OCI-LY7 (cell line): ENCODE data around the gene PPP3CA. TPM values are rescaled to one million over a fixed set of nuclear protein-coding genes. Genes with fewer than 3 reads are reported as not detected.

Experiments
- BruUV-seq: library from RNA; stranded (reverse); fragments of 400-500 nt; replicated peaks from 2 replicates; lab custom pipeline; 2021; lab: Mats Ljungman, UMichigan
- CTCF ChIA-PET: fragments of 300-600 bp; sonication (Branson Sonifier 250); formaldehyde crosslinking; loops from one replicate; lab custom pipeline; 2022; ENCODE audit warnings: antibody characterized with exemption; ENCODE audit not compliant: unreplicated experiment; lab: Charles Lee
- POLR2A ChIA-PET: fragments of 300-600 bp; sonication (Branson Sonifier 250); formaldehyde crosslinking; loops from one replicate; lab custom pipeline; 2022; ENCODE audit warnings: antibody characterized with exemption; lab: Charles Lee
- DNase-seq: peaks from one replicate; pipeline ENCODE4 v3.0.0-alpha.2; 2015; ENCODE audit warnings: low spot score
- H2AFZ ChIP-seq: fragments of 200-600 bp; sonication (generic), shearing (Covaris generic); 2 replicates; pipeline ENCODE4 v1.6.1; 2014; ENCODE audit warnings: mild to moderate bottlenecking, antibody characterized with exemption, low read length, moderate library complexity
- H3K27ac ChIP-seq: fragments of 200-600 bp; sonication (generic); 2 replicates; pipeline ENCODE4 v1.5.1; 2014; ENCODE audit warnings: mixed run types, low read depth, mild to moderate bottlenecking, moderate library complexity, low read length, inconsistent platforms; ENCODE audit not compliant: poor library complexity, severe bottlenecking
- H3K36me3 ChIP-seq: fragments of 200-600 bp; sonication (generic); 2 replicates; pipeline ENCODE4 v1.6.1; 2014; ENCODE audit warnings: mild to moderate bottlenecking, antibody characterized with exemption, low read length, moderate library complexity, mixed read lengths; ENCODE audit not compliant: insufficient read depth
- H3K4me1 ChIP-seq: fragments of 200-600 bp; sonication (generic); 2 replicates; pipeline ENCODE4 v1.5.1; 2014; ENCODE audit warnings: mild to moderate bottlenecking, low read length; ENCODE audit not compliant: insufficient read depth, poor library complexity, severe bottlenecking
- H3K4me2 ChIP-seq: fragments of 200-600 bp; sonication (generic); 2 replicates; pipeline ENCODE4 v1.6.1; 2014; ENCODE audit warnings: mild to moderate bottlenecking, low read length
- H3K4me3 ChIP-seq: fragments of 200-600 bp; sonication (generic); 2 replicates; pipeline ENCODE4 v1.5.1; 2014; ENCODE audit warnings: mild to moderate bottlenecking, low read depth, low read length; ENCODE audit not compliant: poor library complexity, severe bottlenecking
- H3K79me2 ChIP-seq: fragments of 200-600 bp; sonication (generic); 2 replicates; pipeline ENCODE4 v1.6.1; 2016; ENCODE audit warnings: low read depth, mild to moderate bottlenecking, low read length, moderate library complexity, mixed read lengths; ENCODE audit not compliant: insufficient read depth
- H3K9me2 ChIP-seq: fragments of 200-600 bp; sonication (generic); 2 replicates; pipeline ENCODE4 v1.6.1; 2016; ENCODE audit warnings: mild to moderate bottlenecking, low read length, mixed read lengths; ENCODE audit not compliant: insufficient read depth
- H3K9me3 ChIP-seq: fragments of 200-600 bp; sonication (generic); 2 replicates; pipeline ENCODE4 v1.6.1; 2014; ENCODE audit warnings: mild to moderate bottlenecking, mixed run types, low read length, mixed read lengths
- H4K20me1 ChIP-seq: fragments of 200-600 bp; sonication (generic); 2 replicates; pipeline ENCODE4 v1.6.1; 2014; ENCODE audit warnings: mild to moderate bottlenecking, antibody characterized with exemption, low read length, moderate library complexity, mixed read lengths; ENCODE audit not compliant: insufficient read depth
- CTCF ChIP-seq: fragments of 200-600 bp; sonication (generic); conservative IDR thresholded peaks from 2 replicates; pipeline ENCODE4 v1.5.1; 2014; ENCODE audit warnings: mild to moderate bottlenecking, antibody characterized with exemption, low read length, moderate library complexity, mixed read lengths
- EZH2phosphoT487 ChIP-seq: fragments of 200-600 bp; sonication (generic); IDR thresholded peaks from 2 replicates; pipeline ENCODE4 v1.6.1; 2018; ENCODE audit warnings: low read depth, borderline replicate concordance, mild to moderate bottlenecking, mixed run types, antibody characterized with exemption, low read length, moderate library complexity, mixed read lengths
- intact Hi-C: fragments of 100-400 bp; cut with micrococcal nuclease; formaldehyde crosslinking; loops from one replicate; pipeline ENCODE4 v1.10.0; 2022; ENCODE audit not compliant: unreplicated experiment
- total RNA-seq, 2 experiments: library from RNA; depleted of rRNA in 1 of 2; stranded (reverse); fragments of >200 nt in 1 of 2; shearing (Covaris generic) in 1 of 2; gene quantifications; 2 replicates each; pipeline ENCODE4 v1.2.3, GENCODE V29; 2014 to 2022

The PPP3CA gene
- total RNA-seq, 2 experiments from 2014 or later, result 9.2 to 13.6 TPM

GRCh38 chr4:101218346-101218745 is 129.0 kb downstream of the PPP3CA start:
- no peaks in the 10 kb centered on the region for H3K36me3 ChIP-seq
- CTCF ChIA-PET, result no interaction called here
- H3K4me3 ChIP-seq, result no peak overlapping the region
- no peak overlapping the region for H3K27ac ChIP-seq
- H2AFZ ChIP-seq, result no peak overlapping the region
- no peak for DNase-seq
- peaks cover 13% of the 10 kb centered on the region for H4K20me1 ChIP-seq
- no peaks in the 10 kb centered on the region for H3K9me3 ChIP-seq
- no peaks in the 10 kb centered on the region for H3K79me2 ChIP-seq
- TF ChIP-seq CTCF (no peak), EZH2phosphoT487 (no peak)
- POLR2A ChIA-PET, result interaction anchor here (0.6 kb wide), 1 partner anchor 174 kb away, joined by 3 read pairs; no protein-coding TSS in a partner anchor
- H3K4me2 ChIP-seq, result no peak overlapping the region
- intact Hi-C loops, result no loop called here
- H3K9me2 ChIP-seq, result no peaks in the 10 kb centered on the region
- BruUV-seq, result no TSS peak
- no peaks in the 10 kb centered on the region for H3K4me1 ChIP-seq

GRCh38 chr4:101217353-101218031 is 129.8 kb downstream of the PPP3CA start:
- Histone ChIP-seq H3K36me3 (no peaks in the 10 kb centered on the region), H3K4me3 (no peak overlapping the region), H3K4me1 (no peaks in the 10 kb centered on the region), H3K79me2 (no peaks in the 10 kb centered on the region), H3K27ac (no peak overlapping the region), H2AFZ (no peak overlapping the region), H3K9me2 (no peaks in the 10 kb centered on the region), H3K9me3 (no peaks in the 10 kb centered on the region), H4K20me1 (peaks cover 13% of the 10 kb centered on the region), H3K4me2 (no peak overlapping the region)
- no TSS peak for BruUV-seq
- no peak for DNase-seq
- intact Hi-C loops, result no loop called here
- ChIA-PET CTCF (no interaction called here), POLR2A (interaction anchor here (0.5 kb wide), 1 partner anchor 188 kb away, joined by 3 read pairs; no protein-coding TSS in a partner anchor)
- TF ChIP-seq CTCF, result no peak
- TF ChIP-seq EZH2phosphoT487, result no peak

- ChIA-PET POLR2A (no interaction called here), CTCF (no interaction called here)
- H3K9me3 ChIP-seq, result no peaks in the 10 kb centered on the region
- H3K4me3 ChIP-seq, result no peak overlapping the region
- no peak overlapping the region for H2AFZ ChIP-seq
- TF ChIP-seq EZH2phosphoT487 (no peak), CTCF (no peak)
- H3K79me2 ChIP-seq, result no peaks in the 10 kb centered on the region
- no peaks in the 10 kb centered on the region for H4K20me1 ChIP-seq
- H3K36me3 ChIP-seq, result no peaks in the 10 kb centered on the region
- H3K9me2 ChIP-seq, result no peaks in the 10 kb centered on the region
- H3K4me1 ChIP-seq, result no peaks in the 10 kb centered on the region
- no peak overlapping the region for H3K4me2 ChIP-seq
- no peak overlapping the region for H3K27ac ChIP-seq
- no TSS peak for BruUV-seq
- DNase-seq, result no peak
- intact Hi-C loops, result no loop called here
Observed at GRCh38 chr4:101211146-101211553, 136.2 kb downstream of the PPP3CA start.
